Peyer's patch (tissue), 4 donors: ENCODE measurements around the gene PIGU.

Experiments used
- CTCF ChIP-seq, 6 experiments: fragments of 450-650 bp in 4 of 6; fragments of 200-600 bp in 2 of 6; sonication (generic) in 1 of 6; IDR thresholded peaks; one replicate each; pipeline ENCODE4 v1.5.1; 2017 to 2019; ENCODE audit warnings: antibody characterized with exemption in 6 of 6, mild to moderate bottlenecking in 3 of 6, moderate library complexity in 1 of 6
- POLR2A ChIP-seq, 2 donors: fragments of 450-650 bp; IDR thresholded peaks; one replicate each; pipeline ENCODE4 v1.5.1; 2017; ENCODE audit warnings: antibody characterized with exemption in 2 of 2, mild to moderate bottlenecking in 2 of 2, moderate library complexity in 2 of 2

- no peak for TF ChIP-seq POLR2A (IDR thresholded peaks at IDR 0.05)
- no peak for TF ChIP-seq CTCF (IDR thresholded peaks at IDR 0.05)
Observed at GRCh38 chr20:34543463-34544056, 133.3 kb downstream of the PIGU start.
